Measurements from ENCODE around the gene DNASE1.

Gene DNASE1

DNA sequence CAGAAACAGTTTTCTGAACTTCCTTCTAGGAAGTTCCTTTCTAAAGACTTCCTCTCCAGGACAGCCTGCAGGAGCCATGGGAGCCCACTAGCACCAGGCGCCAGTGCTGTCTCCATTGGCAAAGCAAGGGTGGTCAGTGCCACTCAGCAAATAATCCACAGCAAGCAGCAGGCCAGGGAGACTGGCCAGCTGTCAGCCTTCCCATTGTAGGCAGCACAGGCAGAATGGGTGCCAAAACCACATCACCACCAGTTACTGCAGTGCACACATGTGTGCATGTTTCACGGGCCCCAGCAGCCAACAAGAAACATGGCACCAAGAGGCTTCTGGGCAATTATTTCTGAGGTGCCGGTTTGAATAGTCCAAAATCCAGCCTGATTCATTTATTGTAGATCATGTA lies 26.7 kb downstream of the DNASE1 start:
- no peak overlapping the region for H3K4me3 ChIP-seq (ENCODE audit: low read depth in 1 of 2, low read length in 1 of 2)
- H3K9me3 ChIP-seq = no peaks in the 10 kb centered on the region
- no peak overlapping the region for H3K27ac ChIP-seq
- H3K27me3 ChIP-seq = no peaks in the 10 kb centered on the region
- TF ChIP-seq, protein P1, sequence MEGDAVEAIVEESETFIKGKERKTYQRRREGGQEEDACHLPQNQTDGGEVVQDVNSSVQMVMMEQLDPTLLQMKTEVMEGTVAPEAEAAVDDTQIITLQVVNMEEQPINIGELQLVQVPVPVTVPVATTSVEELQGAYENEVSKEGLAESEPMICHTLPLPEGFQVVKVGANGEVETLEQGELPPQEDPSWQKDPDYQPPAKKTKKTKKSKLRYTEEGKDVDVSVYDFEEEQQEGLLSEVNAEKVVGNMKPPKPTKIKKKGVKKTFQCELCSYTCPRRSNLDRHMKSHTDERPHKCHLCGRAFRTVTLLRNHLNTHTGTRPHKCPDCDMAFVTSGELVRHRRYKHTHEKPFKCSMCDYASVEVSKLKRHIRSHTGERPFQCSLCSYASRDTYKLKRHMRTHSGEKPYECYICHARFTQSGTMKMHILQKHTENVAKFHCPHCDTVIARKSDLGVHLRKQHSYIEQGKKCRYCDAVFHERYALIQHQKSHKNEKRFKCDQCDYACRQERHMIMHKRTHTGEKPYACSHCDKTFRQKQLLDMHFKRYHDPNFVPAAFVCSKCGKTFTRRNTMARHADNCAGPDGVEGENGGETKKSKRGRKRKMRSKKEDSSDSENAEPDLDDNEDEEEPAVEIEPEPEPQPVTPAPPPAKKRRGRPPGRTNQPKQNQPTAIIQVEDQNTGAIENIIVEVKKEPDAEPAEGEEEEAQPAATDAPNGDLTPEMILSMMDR (IDR thresholded peaks at IDR 0.05) = no peak
- H3K4me1 ChIP-seq (ENCODE audit: control insufficient read depth in 1 of 2, insufficient read depth in 1 of 2, low read depth in 1 of 2, low read length in 1 of 2) = no peaks in the 10 kb centered on the region
- peaks cover 6% of the 10 kb centered on the region for H3K36me3 ChIP-seq

DNA sequence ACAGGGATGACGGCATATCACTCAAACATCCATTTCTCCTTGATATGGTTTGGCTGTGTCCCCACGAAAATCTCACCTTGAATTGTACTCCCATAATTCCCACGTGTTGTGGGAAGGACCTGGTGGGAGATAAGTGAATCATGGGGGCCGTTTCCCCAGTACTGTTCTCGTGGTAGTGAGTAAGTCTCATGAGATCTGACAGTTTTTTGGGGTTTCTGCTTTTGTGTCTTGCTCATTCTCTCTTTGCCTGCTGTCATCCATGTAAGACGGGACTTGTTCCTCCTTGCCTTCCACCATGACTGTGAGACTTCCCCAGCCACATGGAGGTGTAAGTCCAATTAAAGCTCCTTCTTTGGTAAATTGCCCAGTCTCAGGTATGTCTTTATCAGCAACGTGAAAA lies 32.5 kb downstream of the DNASE1 start:
- Histone ChIP-seq H3K27me3 (no peaks in the 10 kb centered on the region), H3K9me3 (no peaks in the 10 kb centered on the region), H3K4me1 (ENCODE audit: control insufficient read depth in 1 of 2, insufficient read depth in 1 of 2, low read depth in 1 of 2, low read length in 1 of 2) (peaks cover 6 to 7% of the 10 kb centered on the region in 2 experiments), H3K4me3 (ENCODE audit: low read depth in 1 of 2, low read length in 1 of 2) (no peak overlapping the region), H3K27ac (no peak overlapping the region), H3K36me3 (no peaks in the 10 kb centered on the region)
- TF ChIP-seq, protein P1 (IDR thresholded peaks at IDR 0.05) = no peak

DNA sequence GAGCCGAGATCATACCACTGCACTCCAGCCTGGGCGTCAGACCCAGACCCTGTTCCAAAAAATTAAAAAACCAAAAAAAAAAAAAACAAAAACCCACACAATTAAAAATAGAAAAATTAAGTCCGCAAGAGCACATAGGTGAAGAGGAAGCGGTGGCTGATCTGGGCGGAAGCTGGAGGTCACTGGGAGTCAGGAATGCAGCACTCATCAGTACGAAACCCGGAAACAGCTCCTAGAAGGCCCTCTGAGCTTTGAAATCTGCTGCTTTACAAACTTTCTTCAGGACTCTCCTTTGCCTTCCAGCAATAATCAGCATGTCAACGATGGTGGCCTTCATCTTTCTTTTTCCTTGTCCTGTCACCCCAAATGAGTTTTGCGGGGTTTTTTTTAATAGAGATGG lies 33.3 kb downstream of the DNASE1 start:
- Histone ChIP-seq H3K9me3 (no peaks in the 10 kb centered on the region), H3K4me3 (ENCODE audit: low read depth in 1 of 2, low read length in 1 of 2) (no peak overlapping the region), H3K27me3 (no peaks in the 10 kb centered on the region), H3K4me1 (ENCODE audit: control insufficient read depth in 1 of 2, insufficient read depth in 1 of 2, low read depth in 1 of 2, low read length in 1 of 2) (peaks cover 6 to 7% of the 10 kb centered on the region in 2 experiments), H3K36me3 (no peaks in the 10 kb centered on the region), H3K27ac (no peak overlapping the region)
- TF ChIP-seq, protein P1 (IDR thresholded peaks at IDR 0.05) = no peak

DNA sequence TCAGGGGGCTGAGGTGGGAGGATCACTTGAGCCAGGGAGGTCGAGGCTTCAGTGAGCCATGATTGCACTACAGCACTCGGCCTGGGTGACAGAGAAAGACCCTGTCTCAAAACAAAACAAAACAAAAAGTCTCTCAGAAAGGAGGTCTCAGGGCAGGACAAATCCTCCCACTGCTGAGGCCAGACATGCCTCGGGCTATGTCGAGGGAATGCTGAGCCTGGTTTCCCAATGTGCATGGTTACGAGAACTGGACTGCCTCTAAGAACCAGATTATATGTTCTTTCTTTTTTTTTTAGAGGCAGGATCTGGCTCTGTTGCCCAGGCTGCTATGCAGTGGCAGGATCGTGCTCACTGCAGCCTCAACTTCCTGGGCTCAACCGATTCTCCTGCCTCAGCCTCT lies 35.2 kb downstream of the DNASE1 start:
- no peaks in the 10 kb centered on the region for H3K27me3 ChIP-seq
- TF ChIP-seq, protein P1 (IDR thresholded peaks at IDR 0.05) = no peak
- H3K4me3 ChIP-seq (ENCODE audit: low read depth in 1 of 2, low read length in 1 of 2) = no peak overlapping the region
- peaks cover 6 to 7% of the 10 kb centered on the region in 2 experiments for H3K4me1 ChIP-seq (ENCODE audit: control insufficient read depth in 1 of 2, insufficient read depth in 1 of 2, low read depth in 1 of 2, low read length in 1 of 2)
- no peaks in the 10 kb centered on the region for H3K9me3 ChIP-seq
- H3K36me3 ChIP-seq = no peaks in the 10 kb centered on the region
- no peak overlapping the region for H3K27ac ChIP-seq

DNA sequence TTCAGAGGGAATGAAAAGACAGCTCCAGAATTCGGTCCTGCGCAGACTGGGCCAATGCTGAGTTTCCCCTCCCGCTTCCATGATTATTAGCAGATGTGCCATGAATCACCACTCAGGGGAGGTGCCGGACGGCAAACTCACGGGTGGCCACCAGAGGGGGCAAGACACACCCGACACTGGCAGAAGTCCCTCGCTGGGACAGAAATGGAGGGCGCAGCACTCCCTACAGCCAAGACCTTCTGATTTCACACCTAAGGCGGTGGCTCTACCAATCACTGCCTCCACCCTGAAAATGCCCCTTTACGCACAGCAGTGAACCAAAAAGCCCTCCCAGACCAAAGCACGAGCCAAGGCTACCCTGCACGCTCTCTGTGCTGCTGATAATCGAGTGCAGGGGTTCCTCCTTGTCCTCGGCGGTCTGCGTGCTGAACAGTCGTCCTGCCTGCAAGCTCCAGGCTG lies 36.0 kb downstream of the DNASE1 start:
- H3K9me3 ChIP-seq = no peaks in the 10 kb centered on the region
- H3K4me3 ChIP-seq (ENCODE audit: low read depth in 1 of 2, low read length in 1 of 2) = no peak overlapping the region
- H3K27me3 ChIP-seq = no peaks in the 10 kb centered on the region
- TF ChIP-seq, protein P1 (IDR thresholded peaks at IDR 0.05) = peak; percentile 91
- no peak overlapping the region for H3K27ac ChIP-seq
- peaks cover 6 to 7% of the 10 kb centered on the region in 2 experiments for H3K4me1 ChIP-seq (ENCODE audit: control insufficient read depth in 1 of 2, insufficient read depth in 1 of 2, low read depth in 1 of 2, low read length in 1 of 2)
- no peaks in the 10 kb centered on the region for H3K36me3 ChIP-seq

All from neutrophil (primary cell).